Measurements from ENCODE around the gene REPIN1. TPM values are rescaled to one million over a fixed set of nuclear protein-coding genes. Genes with fewer than 3 reads are reported as not detected.
A peak's percentile ranks its signal among the peaks of the same experiment; 100 is the strongest.

Gene REPIN1
- total and polyA plus RNA-seq, 7 experiments from 2014 or later: 46.7 to 103 (median 78.4) TPM

DNA sequence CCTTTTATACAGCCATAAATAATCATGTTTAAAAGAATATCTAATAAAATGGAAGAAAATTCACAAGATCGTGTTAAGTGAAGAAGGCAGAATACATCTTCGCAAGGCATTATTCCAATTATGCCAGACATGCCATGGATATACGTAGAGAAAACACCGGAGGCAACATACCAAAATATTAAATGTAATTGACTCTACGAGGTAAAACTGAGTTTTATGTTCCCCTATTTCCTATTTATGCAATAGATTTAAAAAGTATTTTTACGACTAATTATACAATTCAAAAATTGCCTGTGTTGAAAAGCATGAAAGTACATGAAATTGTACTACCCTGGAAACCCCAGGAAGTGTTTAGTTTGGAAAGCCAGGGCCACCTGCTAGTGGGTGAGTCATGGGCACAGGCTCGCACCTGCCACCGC is 936 bp upstream of the REPIN1 start:
- Histone ChIP-seq H3K4me3 (ENCODE audit: low read length) (peak overlapping the region; percentile 99), H3K4me1 (ENCODE audit: control insufficient read depth in 2 of 2, insufficient read depth in 2 of 2, low read length in 2 of 2) (peaks cover 11 to 39% of the 10 kb centered on the region in 2 donors), H3K36me3 (ENCODE audit: control insufficient read depth in 2 of 3, insufficient read depth in 3 of 3, low read length in 3 of 3) (peaks cover 0 to 18% (median under 1%) of the 10 kb centered on the region in 3 experiments), H3K27ac (ENCODE audit: low read depth, low read length) (peak overlapping the region; percentile 83), H3K9me3 (ENCODE audit: control insufficient read depth in 2 of 3, low read length in 3 of 3) (no peaks in the 10 kb centered on the region), H3K27me3 (ENCODE audit: control insufficient read depth in 2 of 2, insufficient read depth in 2 of 2, low read length in 2 of 2) (no peaks in the 10 kb centered on the region)
- no peaks in the 10 kb centered on the region for H3K9me3 Mint-ChIP-seq
- H3K4me3 Mint-ChIP-seq: peak overlapping the region; percentile 71 to 97 (median 92)
- no peaks in the 10 kb centered on the region for H3K27me3 Mint-ChIP-seq
- intact Hi-C loops (cut with micrococcal nuclease): loop anchor here (1.0 to 5.0 kb wide), 5 partner anchors 10 to 691 kb away; partner anchors contain the start of genes ACTR3C (in 1 of the 2), LRRC61 (in 1 of the 2) and SLC4A2 (in 1 of the 2)
- ChIA-PET CTCF (interaction anchor here (1.0 to 1.6 kb wide), 4 partner anchors 10 to 39 kb away, joined by 3 to 5 read pairs (median 4); a partner anchor contains a TSS), POLR2A (interaction anchor here (0.7 to 3.5 kb wide), 18 partner anchors 7 to 646 kb away, joined by 3 to 62 read pairs (median 4); partner anchors contain the start of genes ACTR3C, GIMAP7, LRRC61 and ZNF862)
- ATAC-seq (peak; percentile 39), DNase-seq (no peak)
- H3K36me3 Mint-ChIP-seq: peaks cover 0 to 9% (median 5%) of the 10 kb centered on the region in 5 donors
- peak overlapping the region; percentile 85 to 97 (median 93) for H3K27ac Mint-ChIP-seq
- peaks cover 26 to 63% (median 53%) of the 10 kb centered on the region in 7 donors for H3K4me1 Mint-ChIP-seq

DNA sequence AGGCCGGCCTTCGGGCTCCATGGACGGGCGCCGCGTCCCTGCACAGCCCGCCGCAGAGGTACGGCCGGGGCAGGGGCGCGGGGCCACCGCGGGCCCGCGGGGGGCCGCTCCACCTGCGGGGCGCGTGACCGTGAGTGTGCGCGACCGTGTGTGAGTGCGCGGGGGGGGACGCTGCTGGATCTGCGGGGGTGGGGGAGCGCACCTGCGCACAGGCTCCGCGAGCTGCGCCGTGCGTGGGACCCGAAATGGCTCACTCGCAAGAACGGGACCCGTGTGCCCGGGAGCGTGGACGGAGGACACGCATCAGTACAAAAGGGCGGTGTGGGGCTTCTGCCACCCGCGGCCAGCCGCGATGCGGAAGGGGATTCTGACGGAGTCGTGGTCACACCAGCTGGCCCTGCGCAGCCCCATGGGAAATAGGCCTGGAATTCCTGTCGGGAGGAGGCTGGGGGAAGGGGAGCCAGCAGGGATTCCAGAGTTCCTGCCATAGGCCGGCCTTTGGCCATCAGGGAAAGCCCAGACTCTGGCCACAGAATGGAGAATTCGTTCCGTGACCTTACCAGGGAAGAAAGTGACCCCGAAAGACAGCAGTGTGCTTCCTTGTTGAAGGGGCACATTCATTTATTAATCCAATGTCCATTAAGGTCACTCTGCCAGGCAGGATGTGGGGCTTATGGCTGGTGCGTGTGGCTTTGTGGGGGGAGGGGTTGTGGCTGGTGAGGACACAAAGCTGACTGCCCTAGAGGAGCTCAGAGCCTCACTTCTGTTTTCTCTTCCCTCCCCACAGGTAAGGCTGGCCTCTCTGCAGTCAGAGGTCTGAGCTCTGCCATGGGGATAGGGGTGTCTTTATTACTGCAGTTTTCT is 494 bp downstream of the REPIN1 start:
- intact Hi-C loops (cut with micrococcal nuclease): loop anchor here (1.0 to 5.0 kb wide), 6 partner anchors 10 to 690 kb away; partner anchors contain the start of genes ZNF775 (in 2 of the 2), ACTR3C (in 1 of the 2), LRRC61 (in 1 of the 2) and SLC4A2 (in 1 of the 2)
- peak overlapping the region; percentile 83 for H3K27ac ChIP-seq (ENCODE audit: low read depth, low read length)
- peak; percentile 76 for ATAC-seq
- no peaks in the 10 kb centered on the region for H3K27me3 ChIP-seq (ENCODE audit: control insufficient read depth in 2 of 2, insufficient read depth in 2 of 2, low read length in 2 of 2)
- Mint-ChIP-seq H3K27me3 (no peaks in the 10 kb centered on the region), H3K9me3 (no peaks in the 10 kb centered on the region), H3K4me1 (peaks cover 22 to 70% (median 61%) of the 10 kb centered on the region in 7 donors), H3K4me3 (peak overlapping the region; percentile 91 to 97 (median 95)), H3K27ac (peak overlapping the region; percentile 88 to 95 (median 93)), H3K36me3 (peaks cover 0 to 21% (median 5%) of the 10 kb centered on the region in 5 donors)
- no peaks in the 10 kb centered on the region for H3K9me3 ChIP-seq (ENCODE audit: control insufficient read depth in 2 of 3, low read length in 3 of 3)
- CTCF ChIA-PET: interaction anchor here (0.7 to 1.8 kb wide), 9 partner anchors 9 to 635 kb away, joined by 3 to 7 read pairs (median 3); no protein-coding TSS in a partner anchor
- H3K36me3 ChIP-seq (ENCODE audit: control insufficient read depth in 2 of 3, insufficient read depth in 3 of 3, low read length in 3 of 3): peaks cover 0 to 29% (median 2%) of the 10 kb centered on the region in 3 experiments
- POLR2A ChIA-PET: interaction anchor here (0.6 to 3.5 kb wide), 21 partner anchors 9 to 645 kb away, joined by 3 to 62 read pairs (median 4); partner anchors contain the start of genes GIMAP4, GIMAP7, LRRC61 and ZNF862
- DNase-seq: peak in 6 of 9 donors; percentile 45 to 76 (median 69)
- H3K4me3 ChIP-seq (ENCODE audit: low read length): peak overlapping the region; percentile 99
- H3K4me1 ChIP-seq (ENCODE audit: control insufficient read depth in 2 of 2, insufficient read depth in 2 of 2, low read length in 2 of 2): peaks cover 11 to 33% of the 10 kb centered on the region in 2 donors

DNA sequence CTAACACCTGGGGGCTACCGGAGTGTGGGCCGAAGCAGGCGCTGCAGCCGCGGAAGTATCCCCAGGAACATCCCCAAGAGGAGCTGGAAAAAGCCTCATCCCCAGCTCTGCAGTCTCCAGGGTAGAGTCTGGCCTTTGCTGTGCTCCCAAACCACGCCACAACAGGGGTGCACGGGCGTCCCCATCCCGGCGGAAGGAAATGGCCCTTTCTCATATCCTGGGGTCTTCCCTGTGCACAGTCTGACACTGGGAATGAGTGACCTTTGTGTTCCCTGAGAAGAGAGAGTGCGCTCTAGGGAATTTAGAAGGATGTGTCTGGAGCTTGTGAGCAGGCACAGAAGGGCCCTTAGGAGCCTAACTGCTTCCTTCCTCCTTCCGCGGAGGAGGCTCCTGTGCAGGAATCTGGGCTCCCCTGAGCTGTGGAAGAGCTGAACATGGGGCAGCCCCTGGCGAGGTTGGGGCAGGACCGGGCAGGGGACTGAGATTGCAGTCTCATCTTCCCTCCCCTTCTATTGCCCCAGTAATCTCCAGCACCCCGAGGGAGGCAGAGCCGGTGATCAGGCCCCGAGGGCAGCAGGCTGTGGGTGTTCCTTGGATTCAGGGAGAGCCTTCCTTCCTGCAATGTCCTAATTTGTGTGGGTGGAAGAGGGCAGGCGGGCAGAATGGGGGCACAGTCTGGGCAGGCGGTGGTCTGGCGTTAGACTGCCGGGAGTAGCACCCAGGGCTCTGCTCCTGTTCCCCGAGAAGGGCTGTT is 1.3 kb downstream of the REPIN1 start:
- H3K4me3 ChIP-seq (ENCODE audit: low read length): peak overlapping the region; percentile 99
- no peaks in the 10 kb centered on the region for H3K9me3 Mint-ChIP-seq
- intact Hi-C loops (cut with micrococcal nuclease): loop anchor here (1.0 to 5.0 kb wide), 5 partner anchors 9 to 689 kb away; partner anchors contain the start of genes ZNF775 (in 2 of the 2), ACTR3C (in 1 of the 2), LRRC61 (in 1 of the 2) and SLC4A2 (in 1 of the 2)

DNA sequence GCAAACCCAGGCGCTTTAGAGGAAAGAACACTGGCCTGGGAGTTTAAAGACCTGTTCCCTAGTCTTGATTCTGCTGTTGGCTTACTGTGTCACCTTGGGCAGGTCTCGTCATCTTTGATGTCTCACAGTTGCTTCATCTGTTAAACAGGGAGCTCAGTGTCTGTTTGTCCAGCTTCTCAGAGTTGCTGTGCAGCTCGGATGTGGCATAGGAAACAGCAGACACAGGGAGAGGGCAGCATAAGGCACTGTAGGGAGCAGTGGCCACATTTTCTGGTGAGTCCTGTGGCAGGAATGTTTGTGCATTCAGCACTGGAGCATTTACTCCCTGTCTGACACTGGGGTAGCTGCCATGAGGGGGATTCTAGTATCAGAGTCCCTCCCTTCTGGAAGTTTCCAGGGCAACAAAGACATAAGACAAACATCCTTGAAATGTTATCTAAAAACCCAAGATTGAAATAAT is 2.0 kb downstream of the REPIN1 start:
- intact Hi-C loops (cut with micrococcal nuclease): no loop called here
- Mint-ChIP-seq H3K4me1 (peaks cover 22 to 71% (median 58%) of the 10 kb centered on the region in 7 donors), H3K27me3 (no peaks in the 10 kb centered on the region), H3K4me3 (peak overlapping the region; percentile 91 to 97 (median 95)), H3K9me3 (no peaks in the 10 kb centered on the region), H3K27ac (peak overlapping the region; percentile 11 to 95 (median 93)), H3K36me3 (peaks cover 0 to 26% (median 9%) of the 10 kb centered on the region in 5 donors)
- ChIA-PET POLR2A (interaction anchor here (0.6 to 3.5 kb wide), 8 partner anchors 10 to 306 kb away, joined by 3 to 62 read pairs (median 6); partner anchors contain the start of gene GIMAP4), CTCF (interaction anchor here (0.9 to 1.8 kb wide), 2 partner anchors 34 to 36 kb away, joined by 4 to 7 read pairs; no protein-coding TSS in a partner anchor)
- Histone ChIP-seq H3K36me3 (ENCODE audit: control insufficient read depth in 2 of 3, insufficient read depth in 3 of 3, low read length in 3 of 3) (peaks cover 0 to 33% (median 2%) of the 10 kb centered on the region in 3 experiments), H3K27ac (ENCODE audit: low read depth, low read length) (peak overlapping the region; percentile 83), H3K4me3 (ENCODE audit: low read length) (no peak overlapping the region), H3K9me3 (ENCODE audit: control insufficient read depth in 2 of 3, low read length in 3 of 3) (no peaks in the 10 kb centered on the region), H3K27me3 (ENCODE audit: control insufficient read depth in 2 of 2, insufficient read depth in 2 of 2, low read length in 2 of 2) (no peaks in the 10 kb centered on the region), H3K4me1 (ENCODE audit: control insufficient read depth in 2 of 2, insufficient read depth in 2 of 2, low read length in 2 of 2) (peaks cover 11 to 29% of the 10 kb centered on the region in 2 donors)
- DNase-seq (no peak), ATAC-seq (no peak)

More for the DNA sequence above, 1.3 kb downstream of the REPIN1 start:
- H3K27me3 Mint-ChIP-seq: no peaks in the 10 kb centered on the region
- ChIA-PET CTCF (interaction anchor here (0.7 to 1.8 kb wide), 5 partner anchors 14 to 35 kb away, joined by 3 to 7 read pairs (median 3); no protein-coding TSS in a partner anchor), POLR2A (interaction anchor here (0.6 to 3.5 kb wide), 17 partner anchors 8 to 532 kb away, joined by 3 to 62 read pairs (median 5); partner anchors contain the start of genes GIMAP4, GIMAP7, LRRC61 and ZNF862)
- Histone ChIP-seq H3K27me3 (ENCODE audit: control insufficient read depth in 2 of 2, insufficient read depth in 2 of 2, low read length in 2 of 2) (no peaks in the 10 kb centered on the region), H3K4me1 (ENCODE audit: control insufficient read depth in 2 of 2, insufficient read depth in 2 of 2, low read length in 2 of 2) (peaks cover 11 to 29% of the 10 kb centered on the region in 2 donors), H3K36me3 (ENCODE audit: control insufficient read depth in 2 of 3, insufficient read depth in 3 of 3, low read length in 3 of 3) (peaks cover 0 to 33% (median 2%) of the 10 kb centered on the region in 3 experiments), H3K27ac (ENCODE audit: low read depth, low read length) (peak overlapping the region; percentile 83), H3K9me3 (ENCODE audit: control insufficient read depth in 2 of 3, low read length in 3 of 3) (no peaks in the 10 kb centered on the region)
- ATAC-seq: no peak
- peak overlapping the region; percentile 91 to 97 (median 95) for H3K4me3 Mint-ChIP-seq
- H3K36me3 Mint-ChIP-seq: peaks cover 0 to 26% (median 9%) of the 10 kb centered on the region in 5 donors
- peaks cover 22 to 69% (median 59%) of the 10 kb centered on the region in 7 donors for H3K4me1 Mint-ChIP-seq
- H3K27ac Mint-ChIP-seq: peak overlapping the region; percentile 88 to 95 (median 93)
- DNase-seq: no peak

DNA sequence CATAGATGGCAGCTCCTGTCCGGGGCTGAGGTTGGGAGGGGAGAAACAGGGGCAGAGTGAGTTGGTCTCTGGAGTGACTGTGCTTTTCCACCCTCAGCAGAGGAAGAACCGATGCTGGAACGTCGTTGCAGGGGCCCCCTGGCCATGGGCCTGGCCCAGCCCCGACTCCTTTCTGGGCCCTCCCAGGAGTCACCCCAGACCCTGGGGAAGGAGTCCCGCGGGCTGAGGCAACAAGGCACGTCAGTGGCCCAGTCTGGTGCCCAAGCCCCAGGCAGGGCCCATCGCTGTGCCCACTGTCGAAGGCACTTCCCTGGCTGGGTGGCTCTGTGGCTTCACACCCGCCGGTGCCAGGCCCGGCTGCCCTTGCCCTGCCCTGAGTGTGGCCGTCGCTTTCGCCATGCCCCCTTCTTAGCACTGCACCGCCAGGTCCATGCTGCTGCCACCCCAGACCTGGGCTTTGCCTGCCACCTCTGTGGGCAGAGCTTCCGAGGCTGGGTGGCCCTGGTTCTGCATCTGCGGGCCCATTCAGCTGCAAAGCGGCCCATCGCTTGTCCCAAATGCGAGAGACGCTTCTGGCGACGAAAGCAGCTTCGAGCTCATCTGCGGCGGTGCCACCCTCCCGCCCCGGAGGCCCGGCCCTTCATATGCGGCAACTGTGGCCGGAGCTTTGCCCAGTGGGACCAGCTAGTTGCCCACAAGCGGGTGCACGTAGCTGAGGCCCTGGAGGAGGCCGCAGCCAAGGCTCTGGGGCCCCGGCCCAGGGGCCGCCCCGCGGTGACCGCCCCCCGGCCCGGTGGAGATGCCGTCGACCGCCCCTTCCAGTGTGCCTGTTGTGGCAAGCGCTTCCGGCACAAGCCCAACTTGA is 2.7 kb downstream of the REPIN1 start:
- CTCF ChIA-PET: interaction anchor here (0.9 to 1.8 kb wide), 2 partner anchors 33 to 35 kb away, joined by 4 to 7 read pairs; no protein-coding TSS in a partner anchor
- Mint-ChIP-seq H3K36me3 (peaks cover 0 to 26% (median 9%) of the 10 kb centered on the region in 5 donors), H3K4me3 (peak overlapping the region in 4 of 10 donors; percentile 9 to 94 (median 91)), H3K4me1 (peaks cover 23 to 71% (median 58%) of the 10 kb centered on the region in 7 donors), H3K9me3 (no peaks in the 10 kb centered on the region), H3K27ac (peak overlapping the region in 7 of 9 donors; percentile 11 to 95 (median 94)), H3K27me3 (no peaks in the 10 kb centered on the region)
- H3K9me3 ChIP-seq (ENCODE audit: control insufficient read depth in 2 of 3, low read length in 3 of 3): no peaks in the 10 kb centered on the region
- peaks cover 0 to 33% (median 2%) of the 10 kb centered on the region in 3 experiments for H3K36me3 ChIP-seq (ENCODE audit: control insufficient read depth in 2 of 3, insufficient read depth in 3 of 3, low read length in 3 of 3)
- peaks cover 11 to 28% of the 10 kb centered on the region in 2 donors for H3K4me1 ChIP-seq (ENCODE audit: control insufficient read depth in 2 of 2, insufficient read depth in 2 of 2, low read length in 2 of 2)
- intact Hi-C loops (cut with micrococcal nuclease): no loop called here
- H3K4me3 ChIP-seq (ENCODE audit: low read length): no peak overlapping the region
- no peaks in the 10 kb centered on the region for H3K27me3 ChIP-seq (ENCODE audit: control insufficient read depth in 2 of 2, insufficient read depth in 2 of 2, low read length in 2 of 2)
- DNase-seq (no peak), ATAC-seq (no peak)
- POLR2A ChIA-PET: interaction anchor here (0.6 to 3.5 kb wide), 5 partner anchors 13 to 306 kb away, joined by 3 to 62 read pairs (median 5); a partner anchor contains a TSS
- peak overlapping the region; percentile 83 for H3K27ac ChIP-seq (ENCODE audit: low read depth, low read length)
